Testis (tissue), 3 donors: Measurements from ENCODE around the gene FAM78A. TPM values are rescaled to one million over a fixed set of nuclear protein-coding genes. Genes with fewer than 3 reads are reported as not detected.

Experiments used
- DNase-seq: peaks from one replicate; pipeline ENCODE4 v3.0.0-alpha.2; 2019
- H3K27ac ChIP-seq, 2 donors: fragments of 200-600 bp; sonication (generic); one replicate each; pipeline ENCODE4 v1.5.1; 2019
- H3K27me3 ChIP-seq: fragments of 200-600 bp; sonication (generic); one replicate; pipeline ENCODE4 v1.5.1; 2019
- H3K36me3 ChIP-seq: fragments of 200-600 bp; sonication (generic); one replicate; pipeline ENCODE4 v1.5.1; 2017; ENCODE audit warnings: low read depth; ENCODE audit errors: missing control alignments
- H3K4me1 ChIP-seq: fragments of 200-600 bp; sonication (generic); one replicate; pipeline ENCODE4 v1.5.1; 2019
- H3K4me3 ChIP-seq, 2 donors: fragments of 200-600 bp; sonication (generic); one replicate each; pipeline ENCODE4 v1.5.1; 2017 to 2019
- H3K9me3 ChIP-seq: fragments of 200-600 bp; sonication (generic); one replicate; pipeline ENCODE4 v1.5.1; 2017
- CTCF ChIP-seq, 3 experiments: fragments of 450-650 bp in 2 of 3; fragments of 200-600 bp in 1 of 3; sonication (generic) in 1 of 3; IDR thresholded peaks; one replicate each; pipeline ENCODE4 v1.5.1; 2016 to 2019; ENCODE audit warnings: antibody characterized with exemption in 3 of 3, mild to moderate bottlenecking in 2 of 3, moderate library complexity in 1 of 3
- POLR2A ChIP-seq: fragments of 450-650 bp; IDR thresholded peaks from one replicate; pipeline ENCODE4 v1.6.1; 2017; ENCODE audit warnings: antibody characterized with exemption, mild to moderate bottlenecking, moderate library complexity
- WGBS, 2 donors: methylation state at CpG; one replicate each; pipeline ENCODE4 v1.1.5; 2018; 5-methylcytosine and 5-hydroxymethylcytosine counted together
- intact Hi-C: fragments of 100-400 bp; cut with DNase I; formaldehyde crosslinking; loops from one replicate; pipeline ENCODE4 v1.15.1; 2023; ENCODE audit warnings: low total_unique reads
- polyA plus RNA-seq: library from polyadenylated mRNA; stranded (reverse); fragments of 350-450 nt; fragmentation: Illumina TruSeq; extraction: RNeasy Lipid Tissue Mini Kit (QIAGEN cat#74804); gene quantifications from one replicate; pipeline ENCODE4 v1.2.3, GENCODE V29; 2014; ENCODE audit warnings: low read depth, low replicate concordance; ENCODE audit not compliant: insufficient read depth
- total RNA-seq, 2 donors: library from RNA; depleted of rRNA; stranded (reverse); fragments of >200 nt; gene quantifications; one replicate each; pipeline ENCODE4 v1.2.3, GENCODE V29; 2016

Gene FAM78A
- total and polyA plus RNA-seq, 3 donors from 2014 or later: 29.7 to 48.0 (median 30.8) TPM

DNA sequence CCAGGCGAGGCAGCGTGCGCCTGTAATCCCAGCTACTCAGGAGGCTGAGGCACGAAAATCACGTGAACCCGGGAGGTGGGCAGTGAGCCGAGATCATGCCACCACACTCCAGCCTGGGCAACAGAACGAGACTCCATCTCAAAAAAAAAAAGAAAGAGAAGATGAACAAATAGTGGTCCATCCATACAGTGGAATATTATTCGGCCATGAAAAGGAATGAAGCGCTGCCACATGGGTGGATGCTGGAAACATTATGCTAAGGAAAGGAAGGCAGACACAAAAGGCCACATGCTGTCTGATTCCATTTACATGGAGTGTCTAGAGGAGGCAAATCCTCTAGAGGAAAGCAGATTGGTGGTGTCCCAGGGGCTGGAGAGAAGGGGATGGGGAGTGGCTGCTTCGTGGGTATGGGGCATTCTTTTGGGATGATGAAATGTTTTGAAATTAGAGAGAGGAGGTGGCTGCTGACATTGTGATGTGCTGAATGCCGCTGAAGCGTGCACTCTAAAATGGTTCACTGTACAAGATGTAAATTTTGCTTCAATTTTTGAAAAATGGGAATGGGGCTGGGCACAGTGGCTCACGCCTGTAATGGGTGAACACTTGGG, 30.2 kb upstream of the FAM78A start:
- H3K9me3 ChIP-seq: no peaks in the 10 kb centered on the region
- DNase-seq: no peak
- H3K27ac ChIP-seq: no peak overlapping the region
- no peak overlapping the region for H3K4me3 ChIP-seq
- H3K36me3 ChIP-seq: no peaks in the 10 kb centered on the region
- no peak for TF ChIP-seq POLR2A
- no peak for TF ChIP-seq CTCF (IDR thresholded peaks at IDR 0.05)
- intact Hi-C loops: no loop called here
- H3K27me3 ChIP-seq: no peaks in the 10 kb centered on the region
- 94 to 95% methylated on average over 14 of the region's 14 CpGs for WGBS, 2 donors
- H3K4me1 ChIP-seq: no peaks in the 10 kb centered on the region

DNA sequence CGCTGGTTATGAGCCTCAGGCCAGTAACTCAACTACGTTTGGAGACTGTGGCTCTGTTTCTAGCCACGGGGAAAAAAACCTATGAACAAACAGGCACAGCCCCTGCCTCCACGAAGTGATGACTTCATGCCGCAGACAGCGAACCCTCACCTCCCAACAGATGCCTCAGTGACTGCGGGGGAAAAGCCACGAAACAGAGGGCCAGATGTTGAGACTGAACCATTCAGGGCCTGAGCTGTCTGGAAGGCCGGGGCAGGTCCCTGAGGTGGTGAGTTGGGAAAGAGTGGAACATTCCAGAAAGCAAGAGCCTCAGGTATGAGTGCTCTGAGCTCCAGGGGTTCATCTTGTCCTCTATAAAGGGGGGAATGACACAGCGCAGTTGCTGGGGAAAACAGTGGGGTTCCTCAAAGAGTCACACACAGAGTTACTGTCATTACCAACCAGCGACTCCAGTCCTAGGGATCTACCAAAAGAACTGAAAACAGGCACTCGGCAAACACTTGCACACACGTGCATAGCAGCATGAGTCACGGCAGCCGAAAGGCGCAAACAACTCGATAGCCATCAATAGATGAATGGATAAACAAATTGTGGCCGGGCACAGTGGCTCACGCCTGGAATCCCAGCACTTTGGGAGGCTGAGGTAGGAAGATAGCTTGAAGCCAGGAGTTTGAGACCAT, 28.5 kb upstream of the FAM78A start:
- no peak overlapping the region for H3K4me3 ChIP-seq
- H3K27ac ChIP-seq: no peak overlapping the region
- no peaks in the 10 kb centered on the region for H3K9me3 ChIP-seq
- DNase-seq: no peak
- intact Hi-C loops: no loop called here
- no peaks in the 10 kb centered on the region for H3K4me1 ChIP-seq
- WGBS, 2 donors: 87 to 89% methylated on average over 18 to 19 of the region's 19 CpGs
- no peaks in the 10 kb centered on the region for H3K27me3 ChIP-seq
- H3K36me3 ChIP-seq: no peaks in the 10 kb centered on the region
- no peak for TF ChIP-seq CTCF (IDR thresholded peaks at IDR 0.05)
- TF ChIP-seq POLR2A: no peak

- Histone ChIP-seq H3K36me3 (no peaks in the 10 kb centered on the region), H3K4me1 (no peaks in the 10 kb centered on the region), H3K27ac (no peak overlapping the region), H3K27me3 (no peaks in the 10 kb centered on the region), H3K4me3 (no peak overlapping the region), H3K9me3 (no peaks in the 10 kb centered on the region)
- TF ChIP-seq CTCF (IDR thresholded peaks at IDR 0.05) (no peak), POLR2A (no peak)
- WGBS, 2 donors: 76 to 79% methylated on average over 4 to 11 of the region's 11 CpGs
- DNase-seq: no peak
- intact Hi-C loops: no loop called here
These were observed 27.3 kb upstream of the FAM78A start for GRCh38 chr9:131303381-131304321.

- no peak overlapping the region for H3K27ac ChIP-seq
- intact Hi-C loops: no loop called here
- TF ChIP-seq CTCF (IDR thresholded peaks at IDR 0.05) (no peak), POLR2A (no peak)
- no peak overlapping the region for H3K4me3 ChIP-seq
- no peak for DNase-seq
- no peaks in the 10 kb centered on the region for H3K36me3 ChIP-seq
- H3K9me3 ChIP-seq: no peaks in the 10 kb centered on the region
- H3K4me1 ChIP-seq: no peaks in the 10 kb centered on the region
- WGBS, 2 donors: 61 to 67% methylated on average over 15 to 16 of the region's 16 CpGs
- no peaks in the 10 kb centered on the region for H3K27me3 ChIP-seq
These were observed 26.1 kb upstream of the FAM78A start for GRCh38 chr9:131302244-131303075.
